K562 (cell line): ENCODE measurements around the gene CTBS. TPM values are rescaled to one million over a fixed set of nuclear protein-coding genes. Genes with fewer than 3 reads are reported as not detected.

ENCODE experiments used
- ARID3A ChIP-seq: IDR thresholded peaks from 2 replicates; pipeline ENCODE4 v1.6.1; 2012; ENCODE audit warnings: low read depth, low read length, improper control_type of control experiment, borderline replicate concordance
- CHCHD3 ChIP-seq: fragments of 250-450 bp; sonication (Bioruptor Pico); IDR thresholded peaks from 2 replicates; pipeline ENCODE4 v2.1.2; 2022; ENCODE audit warnings: mild to moderate bottlenecking
- DPF2 ChIP-seq: fragments of 450-650 bp; IDR thresholded peaks from 2 replicates; pipeline ENCODE4 v1.6.1; 2016
- ETV5 ChIP-seq: sonication (generic); formaldehyde crosslinking; IDR thresholded peaks from 2 replicates; pipeline ENCODE4 v1.4.0; 2020; ENCODE audit warnings: low read depth, mild to moderate bottlenecking, missing genetic modification reagents
- HEY1 ChIP-seq: fragments of 250-450 bp; sonication (Bioruptor Pico); IDR thresholded peaks from 2 replicates; pipeline ENCODE4 v1.5.0; 2020; ENCODE audit warnings: mild to moderate bottlenecking, moderate library complexity, borderline replicate concordance
- HSF4 ChIP-seq: fragments of 250-450 bp; sonication (Bioruptor Pico); IDR thresholded peaks from 2 replicates; pipeline ENCODE4 v2.1.2; 2022; ENCODE audit warnings: mild to moderate bottlenecking, moderate library complexity, borderline replicate concordance
- ID3 ChIP-seq, 2 experiments: fragments of 250-450 bp in 1 of 2; fragments of 450-650 bp in 1 of 2; sonication (Bioruptor Pico) in 1 of 2; IDR thresholded peaks; 2 replicates each; pipeline versions ENCODE4 v1.6.1 to v1.8.0; 2016 to 2021; ENCODE audit warnings: mild to moderate bottlenecking in 2 of 2, moderate library complexity in 2 of 2, missing compliant biosample characterization in 1 of 2, missing genetic modification characterization in 1 of 2
- IRF9 ChIP-seq: fragments of 450-650 bp; IDR thresholded peaks from 2 replicates; pipeline ENCODE4 v1.6.1; 2016; ENCODE audit warnings: missing biosample characterization, missing genetic modification characterization
- KHSRP ChIP-seq: fragments of 450-650 bp; IDR thresholded peaks from 2 replicates; pipeline ENCODE4 v1.6.1; 2017
- PML ChIP-seq: IDR thresholded peaks from 2 replicates; pipeline ENCODE4 v1.6.1; 2012; ENCODE audit warnings: low read length, inconsistent platforms
- RBM39 ChIP-seq: fragments of 200-400 bp; formaldehyde crosslinking; optimal IDR thresholded peaks from 2 replicates; pipeline ENCODE3; 2018; ENCODE audit warnings: low read depth, low read length
- SMARCA4 ChIP-seq: fragments of 450-650 bp; IDR thresholded peaks from 2 replicates; pipeline ENCODE4 v1.6.1; 2016
- TGIF2 ChIP-seq: sonication (generic); formaldehyde crosslinking; IDR thresholded peaks from 2 replicates; pipeline ENCODE4 v1.8.1; 2022; ENCODE audit warnings: mild to moderate bottlenecking, missing genetic modification reagents, moderate library complexity
- WHSC1 ChIP-seq: IDR thresholded peaks from one replicate; pipeline ENCODE4 v1.6.1; 2012; ENCODE audit warnings: low read length, control low read depth, inconsistent platforms
- ZFPM2 ChIP-seq: fragments of 250-450 bp; sonication (Bioruptor Pico); IDR thresholded peaks from 2 replicates; pipeline ENCODE4 v1.5.1; 2022; ENCODE audit warnings: mild to moderate bottlenecking
- ZNF3 ChIP-seq: fragments of 250-450 bp; sonication (Bioruptor Pico); IDR thresholded peaks from 2 replicates; pipeline ENCODE4 v1.5.0; 2021; ENCODE audit warnings: mild to moderate bottlenecking, moderate library complexity
- polyA plus RNA-seq, 8 experiments: library from polyadenylated mRNA; depleted of rRNA in 4 of 8; stranded (reverse) in 5 of 8; unstranded in 3 of 8; fragments of >200 nt; fragmentation: Nextera tagmentation in 2 of 8; fragmentation: Illumina TruSeq in 1 of 8; extraction: Ambion mirVana in 2 of 8; extraction: Trizol in 1 of 8; gene quantifications; 2 replicates each; pipeline versions ENCODE4 v1.2.1 to v1.2.3, GENCODE V29; 2011 to 2014; ENCODE audit warnings: inconsistent platforms in 1 of 8, missing spikeins in 1 of 8
- total RNA-seq, 7 experiments: library from RNA; depleted of rRNA in 6 of 7; stranded (reverse); fragments of >200 nt in 6 of 7; fragmentation: Illumina TruSeq in 2 of 7; extraction: Trizol in 2 of 7; gene quantifications; 2 replicates each; pipeline versions ENCODE4 v1.2.1 to v1.2.3, GENCODE V29; 2011 to 2021; ENCODE audit warnings: low replicate concordance in 1 of 7
- TF ChIP-seq, protein P1 (sequence below): sonication (generic); formaldehyde crosslinking; IDR thresholded peaks from 2 replicates; pipeline ENCODE4 v1.8.0; 2022; ENCODE audit warnings: mild to moderate bottlenecking, missing genetic modification reagents
- TF ChIP-seq, protein P2 (sequence below): fragments of 250-450 bp; sonication (Bioruptor Pico); IDR thresholded peaks from 2 replicates; pipeline ENCODE4 v1.5.0; 2021; ENCODE audit warnings: mild to moderate bottlenecking, borderline replicate concordance

The CTBS gene
- total and polyA plus RNA-seq, 9 of the 15 experiments (the other 6 are each of a cell fraction or from before 2014, with no cell fraction given), result 3.0 to 19.8 (median 9.9) TPM

GRCh38 chr1:84620720-84621313, 46.6 kb upstream of the CTBS start (continued):
- TF ChIP-seq KHSRP, result no peak
- no peak for TF ChIP-seq WHSC1
- TF ChIP-seq CHCHD3 (CRISPR knock-in tag), result no peak
- no peak for TF ChIP-seq ARID3A
- no peak; the same call in 1 of the 2 replicates for TF ChIP-seq DPF2
- TF ChIP-seq ZFPM2 (CRISPR knock-in tag), result no peak
- TF ChIP-seq HSF4, result no peak
- 0 out of 2 replicates have a peak, but pooled peaks have one; percentile 25 for TF ChIP-seq PML
- TF ChIP-seq ETV5, result no peak
- TF ChIP-seq ZNF3 (CRISPR knock-in tag), result no peak
- no peak for TF ChIP-seq TGIF2
- no peak for TF ChIP-seq IRF9 (tag)
- no peak for TF ChIP-seq ID3 (CRISPR knock-in tag; IDR thresholded peaks at IDR 0.05)
- peak; percentile 54; the same call in 1 of the 2 replicates for TF ChIP-seq ID3 (tag; IDR thresholded peaks at IDR 0.05)
- peak; percentile 58; the same call in 1 of the 2 replicates for TF ChIP-seq SMARCA4
- TF ChIP-seq, protein P1, sequence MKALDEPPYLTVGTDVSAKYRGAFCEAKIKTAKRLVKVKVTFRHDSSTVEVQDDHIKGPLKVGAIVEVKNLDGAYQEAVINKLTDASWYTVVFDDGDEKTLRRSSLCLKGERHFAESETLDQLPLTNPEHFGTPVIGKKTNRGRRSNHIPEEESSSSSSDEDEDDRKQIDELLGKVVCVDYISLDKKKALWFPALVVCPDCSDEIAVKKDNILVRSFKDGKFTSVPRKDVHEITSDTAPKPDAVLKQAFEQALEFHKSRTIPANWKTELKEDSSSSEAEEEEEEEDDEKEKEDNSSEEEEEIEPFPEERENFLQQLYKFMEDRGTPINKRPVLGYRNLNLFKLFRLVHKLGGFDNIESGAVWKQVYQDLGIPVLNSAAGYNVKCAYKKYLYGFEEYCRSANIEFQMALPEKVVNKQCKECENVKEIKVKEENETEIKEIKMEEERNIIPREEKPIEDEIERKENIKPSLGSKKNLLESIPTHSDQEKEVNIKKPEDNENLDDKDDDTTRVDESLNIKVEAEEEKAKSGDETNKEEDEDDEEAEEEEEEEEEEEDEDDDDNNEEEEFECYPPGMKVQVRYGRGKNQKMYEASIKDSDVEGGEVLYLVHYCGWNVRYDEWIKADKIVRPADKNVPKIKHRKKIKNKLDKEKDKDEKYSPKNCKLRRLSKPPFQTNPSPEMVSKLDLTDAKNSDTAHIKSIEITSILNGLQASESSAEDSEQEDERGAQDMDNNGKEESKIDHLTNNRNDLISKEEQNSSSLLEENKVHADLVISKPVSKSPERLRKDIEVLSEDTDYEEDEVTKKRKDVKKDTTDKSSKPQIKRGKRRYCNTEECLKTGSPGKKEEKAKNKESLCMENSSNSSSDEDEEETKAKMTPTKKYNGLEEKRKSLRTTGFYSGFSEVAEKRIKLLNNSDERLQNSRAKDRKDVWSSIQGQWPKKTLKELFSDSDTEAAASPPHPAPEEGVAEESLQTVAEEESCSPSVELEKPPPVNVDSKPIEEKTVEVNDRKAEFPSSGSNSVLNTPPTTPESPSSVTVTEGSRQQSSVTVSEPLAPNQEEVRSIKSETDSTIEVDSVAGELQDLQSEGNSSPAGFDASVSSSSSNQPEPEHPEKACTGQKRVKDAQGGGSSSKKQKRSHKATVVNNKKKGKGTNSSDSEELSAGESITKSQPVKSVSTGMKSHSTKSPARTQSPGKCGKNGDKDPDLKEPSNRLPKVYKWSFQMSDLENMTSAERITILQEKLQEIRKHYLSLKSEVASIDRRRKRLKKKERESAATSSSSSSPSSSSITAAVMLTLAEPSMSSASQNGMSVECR (CRISPR knock-in tag), result no peak; the same call in 1 of the 2 replicates
- no peak for TF ChIP-seq HEY1 (CRISPR knock-in tag)
- no peak for TF ChIP-seq RBM39
- TF ChIP-seq, protein P2, sequence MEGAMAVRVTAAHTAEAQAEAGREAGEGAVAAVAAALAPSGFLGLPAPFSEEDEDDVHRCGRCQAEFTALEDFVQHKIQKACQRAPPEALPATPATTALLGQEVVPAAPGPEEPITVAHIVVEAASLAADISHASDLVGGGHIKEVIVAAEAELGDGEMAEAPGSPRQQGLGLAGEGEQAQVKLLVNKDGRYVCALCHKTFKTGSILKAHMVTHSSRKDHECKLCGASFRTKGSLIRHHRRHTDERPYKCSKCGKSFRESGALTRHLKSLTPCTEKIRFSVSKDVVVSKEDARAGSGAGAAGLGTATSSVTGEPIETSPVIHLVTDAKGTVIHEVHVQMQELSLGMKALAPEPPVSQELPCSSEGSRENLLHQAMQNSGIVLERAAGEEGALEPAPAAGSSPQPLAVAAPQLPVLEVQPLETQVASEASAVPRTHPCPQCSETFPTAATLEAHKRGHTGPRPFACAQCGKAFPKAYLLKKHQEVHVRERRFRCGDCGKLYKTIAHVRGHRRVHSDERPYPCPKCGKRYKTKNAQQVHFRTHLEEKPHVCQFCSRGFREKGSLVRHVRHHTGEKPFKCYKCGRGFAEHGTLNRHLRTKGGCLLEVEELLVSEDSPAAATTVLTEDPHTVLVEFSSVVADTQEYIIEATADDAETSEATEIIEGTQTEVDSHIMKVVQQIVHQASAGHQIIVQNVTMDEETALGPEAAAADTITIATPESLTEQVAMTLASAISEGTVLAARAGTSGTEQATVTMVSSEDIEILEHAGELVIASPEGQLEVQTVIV (CRISPR knock-in tag), result no peak
